IPS-18c (cell line): ENCODE results near the gene EVI2B.
"Not testable (repeated sequence)": the region's sequence is repeated elsewhere in the genome, so short reads cannot be mapped to it uniquely, and the experiment has no call there.

ENCODE experiments used
- H3K4me3 ChIP-seq: 2 replicates; pipeline ENCODE4 v1.7.0; 2013; ENCODE audit warnings: low read depth, mild to moderate bottlenecking, low read length, moderate library complexity; ENCODE audit not compliant: insufficient read depth
- H3K9me3 ChIP-seq: one replicate; pipeline ENCODE4 v1.6.1; 2013; ENCODE audit warnings: mild to moderate bottlenecking, low read length, moderate library complexity; ENCODE audit not compliant: control insufficient read depth, insufficient read depth

The EVI2B gene

DNA sequence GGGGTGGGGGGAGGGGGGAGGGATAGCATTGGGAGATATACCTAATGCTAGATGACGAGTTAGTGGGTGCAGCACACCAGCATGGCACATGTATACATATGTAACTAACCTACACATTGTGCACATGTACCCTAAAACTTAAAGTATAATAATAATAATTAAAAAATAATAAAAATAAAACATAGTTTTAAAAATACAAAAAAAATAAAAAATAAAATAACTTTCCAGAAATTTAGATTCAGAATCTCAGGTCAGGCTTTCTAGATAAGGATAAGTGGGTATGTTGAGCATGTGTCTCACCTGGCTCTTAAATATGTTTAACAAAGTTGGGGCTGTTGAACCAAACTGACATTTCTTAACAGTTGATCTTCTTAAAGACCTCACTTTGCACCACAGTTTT lies 25.9 kb downstream of the EVI2B start:
- not testable (repeated sequence) for H3K9me3 ChIP-seq

DNA sequence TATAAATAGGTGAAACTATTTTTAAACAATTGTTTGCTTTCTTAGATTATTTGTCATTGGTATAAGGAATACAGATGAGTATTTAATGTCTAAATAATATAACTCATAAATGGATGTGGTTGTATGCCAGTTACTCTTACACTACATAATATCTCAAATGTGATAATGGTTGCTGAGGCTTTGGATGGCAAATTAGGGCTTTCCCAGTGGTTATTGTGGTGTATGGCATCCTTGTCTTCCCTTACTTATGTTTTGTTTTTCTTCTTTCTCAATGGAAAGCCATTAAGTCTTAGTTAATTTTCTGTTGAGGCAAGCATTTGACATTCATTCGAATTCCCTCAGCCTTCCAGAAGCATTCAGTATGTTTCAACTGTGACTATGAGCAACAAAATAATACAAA lies 27.3 kb downstream of the EVI2B start:
- H3K4me3 ChIP-seq: no peak overlapping the region
- peaks cover 1% of the 10 kb centered on the region for H3K9me3 ChIP-seq

More for the DNA sequence above, 25.9 kb downstream of the EVI2B start:
- not testable (repeated sequence) for H3K4me3 ChIP-seq

GRCh38 chr17:31283841-31284240 lies 30.0 kb downstream of the EVI2B start:
- Histone ChIP-seq H3K9me3 (peaks cover 2% of the 10 kb centered on the region), H3K4me3 (no peak overlapping the region)

DNA sequence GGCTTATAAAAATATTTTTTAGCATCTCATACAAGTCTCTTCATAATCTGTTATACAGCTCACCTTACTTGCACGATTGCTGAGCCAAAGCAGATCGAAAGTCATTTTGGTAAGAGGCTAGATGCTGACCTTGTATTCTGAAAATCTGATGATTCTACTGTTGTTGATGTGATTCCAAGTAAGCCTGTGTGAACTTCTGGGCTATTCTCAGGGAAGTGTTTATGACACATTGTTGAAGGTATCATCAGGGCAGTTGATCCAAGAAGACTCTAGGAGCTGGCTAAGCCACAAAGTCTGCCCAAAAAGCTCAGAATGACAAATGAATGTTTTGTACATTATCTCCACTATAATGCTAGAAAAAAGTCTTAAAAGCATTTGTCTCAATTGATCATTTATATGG lies 32.8 kb downstream of the EVI2B start:
- peaks cover 2% of the 10 kb centered on the region for H3K9me3 ChIP-seq

GRCh38 chr17:31279401-31279800 lies 34.5 kb downstream of the EVI2B start:
- H3K4me3 ChIP-seq: no peak overlapping the region
- H3K9me3 ChIP-seq: peaks cover 2% of the 10 kb centered on the region

More for the DNA sequence above, 32.8 kb downstream of the EVI2B start:
- H3K4me3 ChIP-seq: no peak overlapping the region

- no peaks in the 10 kb centered on the region for H3K9me3 ChIP-seq
These were observed 38.7 kb downstream of the EVI2B start for GRCh38 chr17:31275116-31275515.

DNA sequence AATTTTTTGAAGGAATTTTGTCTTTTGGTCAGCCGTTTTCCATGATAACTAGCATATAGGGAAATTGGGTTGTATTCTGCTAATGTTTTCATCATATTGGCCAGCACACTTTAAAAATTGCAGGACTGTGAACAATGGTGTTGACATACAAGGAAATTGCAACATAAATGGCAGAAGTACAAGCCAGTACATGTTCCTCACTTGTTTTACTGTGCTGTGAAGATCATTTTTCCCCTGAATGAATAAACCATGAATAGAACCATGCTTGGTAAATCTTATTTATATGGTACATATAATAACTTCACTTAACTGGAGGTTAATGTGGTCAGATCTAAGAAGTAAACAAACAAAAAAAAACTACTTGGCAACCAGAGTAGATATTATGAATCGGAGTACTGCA lies 39.6 kb downstream of the EVI2B start:
- Histone ChIP-seq H3K9me3 (no peaks in the 10 kb centered on the region), H3K4me3 (no peak overlapping the region)

More at GRCh38 chr17:31275116-31275515, 38.7 kb downstream of the EVI2B start:
- no peak overlapping the region for H3K4me3 ChIP-seq

DNA sequence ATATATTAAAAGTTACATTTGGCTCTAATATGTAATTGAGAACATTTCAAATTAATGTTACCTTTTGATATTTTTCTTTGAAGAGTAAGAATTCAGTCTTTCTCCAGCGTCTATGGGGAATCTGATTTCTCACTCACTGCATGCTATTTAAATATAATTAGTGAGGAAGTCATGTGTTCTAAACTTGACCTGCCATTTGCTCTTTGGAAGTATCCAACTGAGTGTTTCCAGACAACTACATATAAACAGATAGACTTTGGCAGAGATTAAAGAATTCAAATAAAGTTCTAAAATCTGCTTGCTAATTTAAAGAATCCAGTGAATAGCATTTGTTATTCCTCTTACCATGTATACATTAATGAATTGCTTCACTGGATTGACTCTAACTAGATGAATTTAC lies 40.3 kb downstream of the EVI2B start:
- H3K9me3 ChIP-seq: no peaks in the 10 kb centered on the region
- H3K4me3 ChIP-seq: no peak overlapping the region

DNA sequence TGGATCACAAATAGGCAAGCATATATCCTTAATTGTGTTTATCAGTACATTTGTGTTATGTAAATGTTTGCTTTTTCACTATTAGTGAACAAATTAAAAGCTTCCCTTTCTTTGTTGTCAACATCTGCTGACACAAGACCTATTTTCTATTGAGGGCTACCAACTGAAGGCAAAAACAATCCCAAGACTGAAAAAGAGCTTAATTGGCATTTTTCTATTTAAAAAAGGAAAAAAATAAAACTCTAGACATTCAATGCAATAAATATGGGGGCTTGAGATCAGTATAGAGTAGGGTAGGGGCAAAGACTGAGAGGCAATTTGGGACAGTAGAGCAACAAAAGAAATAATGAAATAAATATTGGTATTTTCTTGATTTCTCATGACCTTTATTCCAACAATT lies 41.1 kb downstream of the EVI2B start:
- no peak overlapping the region for H3K4me3 ChIP-seq

GRCh38 chr17:31272236-31272635 lies 41.6 kb downstream of the EVI2B start:
- no peaks in the 10 kb centered on the region for H3K9me3 ChIP-seq
- H3K4me3 ChIP-seq: no peak overlapping the region

More for the DNA sequence above, 41.1 kb downstream of the EVI2B start:
- no peaks in the 10 kb centered on the region for H3K9me3 ChIP-seq

DNA sequence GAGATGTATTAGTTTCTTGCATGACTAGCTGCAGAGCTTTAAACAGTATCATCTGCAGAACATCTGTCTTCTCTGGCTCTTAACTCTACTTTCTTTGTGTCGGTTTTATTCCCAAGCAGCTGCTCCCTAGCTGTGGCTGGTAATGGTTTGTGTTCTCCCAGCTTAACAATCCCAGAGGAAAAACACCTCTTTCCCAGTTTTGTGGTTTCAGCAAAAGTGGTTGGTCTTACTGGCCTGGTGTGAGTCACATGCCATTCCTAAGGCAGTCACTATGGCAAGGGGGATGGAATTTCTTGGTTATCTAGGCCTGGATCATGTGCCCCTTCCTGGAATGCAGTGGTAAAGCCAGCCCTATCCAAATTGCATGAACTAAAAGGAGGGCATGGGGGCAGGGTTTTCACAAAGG lies 44.3 kb downstream of the EVI2B start:
- Histone ChIP-seq H3K4me3 (no peak overlapping the region), H3K9me3 (no peaks in the 10 kb centered on the region)

GRCh38 chr17:31269036-31269577 lies 44.7 kb downstream of the EVI2B start:
- H3K4me3 ChIP-seq: no peak overlapping the region
- H3K9me3 ChIP-seq: no peaks in the 10 kb centered on the region

DNA sequence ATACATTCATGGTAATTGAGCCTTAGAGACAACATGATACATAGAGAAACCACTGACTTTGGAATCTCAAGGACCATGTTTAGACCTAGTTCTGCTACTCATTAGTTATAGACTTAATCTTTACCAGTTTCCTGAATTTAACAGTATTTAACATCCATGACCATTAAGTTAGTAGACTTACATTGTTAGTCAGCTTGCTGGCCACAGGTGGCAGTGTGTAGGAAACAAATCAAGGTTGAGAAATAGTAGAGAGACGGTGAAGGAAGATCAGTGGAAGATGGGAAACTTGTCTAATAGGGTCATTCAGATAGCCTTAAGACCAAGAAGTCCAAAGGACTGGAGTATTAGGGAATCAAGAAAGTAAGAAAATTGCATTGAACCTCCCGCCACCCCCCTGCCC lies 47.8 kb downstream of the EVI2B start:
- H3K4me3 ChIP-seq: no peak overlapping the region

GRCh38 chr17:31262923-31263322 lies 50.9 kb downstream of the EVI2B start:
- H3K4me3 ChIP-seq, H3K9me3 ChIP-seq: not testable (repeated sequence)

More for the DNA sequence above, 47.8 kb downstream of the EVI2B start:
- no peaks in the 10 kb centered on the region for H3K9me3 ChIP-seq

DNA sequence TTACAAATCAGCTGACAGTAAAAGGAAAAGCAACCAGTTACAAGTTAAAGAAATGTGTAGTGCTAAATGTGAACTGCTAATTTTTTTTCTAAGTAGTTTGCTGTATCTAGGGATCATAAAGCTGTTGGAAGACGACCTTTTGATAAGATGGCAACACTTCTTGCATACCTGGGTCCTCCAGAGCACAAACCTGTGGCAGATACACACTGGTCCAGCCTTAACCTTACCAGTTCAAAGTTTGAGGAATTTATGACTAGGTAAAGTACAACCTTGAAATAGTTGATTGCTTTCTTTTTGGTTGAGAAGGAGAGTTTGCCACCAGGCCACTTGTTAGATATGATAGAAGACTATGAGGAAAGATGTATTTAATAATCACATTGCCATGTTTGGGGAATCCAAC lies 52.3 kb downstream of the EVI2B start:
- no peak overlapping the region for H3K4me3 ChIP-seq
- no peaks in the 10 kb centered on the region for H3K9me3 ChIP-seq

DNA sequence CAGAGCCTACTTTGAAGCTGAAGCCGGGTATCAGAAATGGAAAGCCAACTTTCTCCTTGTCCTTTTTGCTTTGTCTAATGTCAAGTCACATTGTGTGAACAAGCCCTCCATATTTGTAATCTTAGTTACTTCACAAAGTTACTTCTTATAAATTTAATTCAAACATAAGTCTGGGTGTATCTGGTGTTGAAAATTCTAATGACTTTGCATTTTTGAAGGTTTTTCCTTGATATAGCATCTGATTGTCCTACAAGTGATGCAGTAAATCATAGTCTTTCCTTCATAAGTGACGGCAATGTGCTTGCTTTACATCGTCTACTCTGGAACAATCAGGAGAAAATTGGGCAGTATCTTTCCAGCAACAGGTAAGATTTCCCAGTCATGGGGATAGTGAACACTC lies 53.7 kb downstream of the EVI2B start:
- no peak overlapping the region for H3K4me3 ChIP-seq
- H3K9me3 ChIP-seq: no peaks in the 10 kb centered on the region

GRCh38 chr17:31256936-31257335 lies 56.9 kb downstream of the EVI2B start:
- Histone ChIP-seq H3K4me3 (no peak overlapping the region), H3K9me3 (no peaks in the 10 kb centered on the region)

DNA sequence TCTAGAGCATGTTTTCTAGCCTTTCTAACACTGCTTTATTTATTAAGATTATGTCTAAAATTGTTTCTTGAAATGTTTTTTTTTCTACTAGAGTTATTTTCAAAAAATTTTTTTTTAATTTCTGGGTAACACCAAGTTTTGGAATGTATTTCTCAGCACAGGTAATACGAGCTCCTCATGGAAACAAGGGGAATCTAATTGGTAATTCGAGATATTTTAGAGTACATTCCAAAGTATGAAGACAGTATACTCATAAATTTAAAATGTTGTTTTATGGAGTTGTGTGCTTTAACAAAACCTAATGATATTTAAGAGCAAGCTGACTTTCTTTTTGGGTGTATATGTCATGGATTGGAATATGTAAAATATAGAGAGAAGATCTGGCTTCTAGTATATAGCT lies 59.2 kb downstream of the EVI2B start:
- Histone ChIP-seq H3K4me3 (no peak overlapping the region), H3K9me3 (no peaks in the 10 kb centered on the region)
